Panc1 (cell line): ENCODE data around the gene UMAD1.

ENCODE experiments used
- CTCF ChIP-seq: fragments of 450-650 bp; IDR thresholded peaks from 2 replicates; pipeline ENCODE4 v1.5.1; 2017; ENCODE audit warnings: mild to moderate bottlenecking
- POLR2AphosphoS5 ChIP-seq: IDR thresholded peaks from 2 replicates; pipeline ENCODE4 v1.6.1; 2012; ENCODE audit warnings: mild to moderate bottlenecking, low read depth, low read length, moderate library complexity
- SIN3A ChIP-seq: IDR thresholded peaks from 2 replicates; pipeline ENCODE4 v1.6.1; 2012; ENCODE audit warnings: low read depth, mild to moderate bottlenecking, low read length, moderate library complexity, borderline replicate concordance; ENCODE audit not compliant: insufficient read depth
- TCF7L2 ChIP-seq: IDR thresholded peaks from 2 replicates; pipeline ENCODE4 v1.6.1; 2011; ENCODE audit warnings: mild to moderate bottlenecking, low read depth, low read length, inconsistent platforms
- TF ChIP-seq, protein P1 (sequence below), 2 experiments: IDR thresholded peaks; 2 replicates each; pipeline ENCODE4 v1.6.1; 2011 to 2012; ENCODE audit warnings: low read depth in 2 of 2, control low read depth in 1 of 2, low read length in 1 of 2, mild to moderate bottlenecking in 1 of 2, moderate library complexity in 1 of 2; ENCODE audit not compliant: insufficient read depth in 1 of 2

DNA sequence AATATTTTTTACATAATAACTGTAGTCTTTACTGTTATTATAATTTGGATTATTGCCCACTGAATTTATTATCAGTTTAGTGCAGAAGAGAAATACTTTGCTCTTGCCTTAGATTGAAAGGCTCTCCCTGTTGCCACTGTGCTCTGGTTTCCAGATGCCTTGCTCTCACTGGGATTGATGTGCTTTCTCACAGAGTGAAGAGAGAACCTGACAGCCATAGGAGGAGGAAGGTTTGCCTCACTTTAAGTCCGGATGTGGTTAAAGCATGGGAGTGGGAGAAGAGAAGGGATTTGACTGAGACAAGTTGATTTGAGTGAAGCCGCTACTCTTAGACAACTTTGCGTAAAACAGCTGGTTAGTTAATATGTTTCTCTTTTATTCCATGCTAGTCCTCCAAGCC is 146.0 kb downstream of the UMAD1 start:
- TF ChIP-seq CTCF (no peak), POLR2AphosphoS5 (no peak), SIN3A (no peak), TCF7L2 (no peak)
- TF ChIP-seq, protein P1, sequence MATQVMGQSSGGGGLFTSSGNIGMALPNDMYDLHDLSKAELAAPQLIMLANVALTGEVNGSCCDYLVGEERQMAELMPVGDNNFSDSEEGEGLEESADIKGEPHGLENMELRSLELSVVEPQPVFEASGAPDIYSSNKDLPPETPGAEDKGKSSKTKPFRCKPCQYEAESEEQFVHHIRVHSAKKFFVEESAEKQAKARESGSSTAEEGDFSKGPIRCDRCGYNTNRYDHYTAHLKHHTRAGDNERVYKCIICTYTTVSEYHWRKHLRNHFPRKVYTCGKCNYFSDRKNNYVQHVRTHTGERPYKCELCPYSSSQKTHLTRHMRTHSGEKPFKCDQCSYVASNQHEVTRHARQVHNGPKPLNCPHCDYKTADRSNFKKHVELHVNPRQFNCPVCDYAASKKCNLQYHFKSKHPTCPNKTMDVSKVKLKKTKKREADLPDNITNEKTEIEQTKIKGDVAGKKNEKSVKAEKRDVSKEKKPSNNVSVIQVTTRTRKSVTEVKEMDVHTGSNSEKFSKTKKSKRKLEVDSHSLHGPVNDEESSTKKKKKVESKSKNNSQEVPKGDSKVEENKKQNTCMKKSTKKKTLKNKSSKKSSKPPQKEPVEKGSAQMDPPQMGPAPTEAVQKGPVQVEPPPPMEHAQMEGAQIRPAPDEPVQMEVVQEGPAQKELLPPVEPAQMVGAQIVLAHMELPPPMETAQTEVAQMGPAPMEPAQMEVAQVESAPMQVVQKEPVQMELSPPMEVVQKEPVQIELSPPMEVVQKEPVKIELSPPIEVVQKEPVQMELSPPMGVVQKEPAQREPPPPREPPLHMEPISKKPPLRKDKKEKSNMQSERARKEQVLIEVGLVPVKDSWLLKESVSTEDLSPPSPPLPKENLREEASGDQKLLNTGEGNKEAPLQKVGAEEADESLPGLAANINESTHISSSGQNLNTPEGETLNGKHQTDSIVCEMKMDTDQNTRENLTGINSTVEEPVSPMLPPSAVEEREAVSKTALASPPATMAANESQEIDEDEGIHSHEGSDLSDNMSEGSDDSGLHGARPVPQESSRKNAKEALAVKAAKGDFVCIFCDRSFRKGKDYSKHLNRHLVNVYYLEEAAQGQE (IDR thresholded peaks at IDR 0.05; ENCODE audit: insufficient read depth in 1 of 2, low read depth in 2 of 2, low read length in 1 of 2) = no peak
